Neural cell (in vitro differentiated cells): ENCODE measurements around the gene CACNA1A. TPM values are rescaled to one million over a fixed set of nuclear protein-coding genes. Genes with fewer than 3 reads are reported as not detected.

ENCODE experiments used
- H2AFZ ChIP-seq: fragments of 200-600, 300-800 bp; sonication (generic), shearing (Covaris generic); 2 replicates; pipeline ENCODE4 v1.6.0; 2014; ENCODE audit warnings: low read depth, mild to moderate bottlenecking, antibody characterized with exemption, low read length, moderate library complexity
- H3F3A ChIP-seq: fragments of 200-600 bp; shearing (Covaris generic); 2 replicates; pipeline ENCODE4 v1.6.1; 2016; ENCODE audit warnings: mild to moderate bottlenecking, moderate library complexity, mixed read lengths, antibody characterized with exemption, low read length; ENCODE audit not compliant: insufficient read depth, poor library complexity, severe bottlenecking
- H3K27ac ChIP-seq: fragments of 200-600, 300-800 bp; sonication (generic), shearing (Covaris generic); 2 replicates; pipeline ENCODE4 v1.5.1; 2014; ENCODE audit warnings: mild to moderate bottlenecking, low read length, moderate library complexity
- H3K27me3 ChIP-seq: fragments of 300-800, 200-600 bp; sonication (generic), shearing (Covaris generic); 2 replicates; pipeline ENCODE4 v1.6.0; 2014; ENCODE audit warnings: mild to moderate bottlenecking, low read depth, low read length, moderate library complexity; ENCODE audit not compliant: insufficient read depth
- H3K36me3 ChIP-seq: fragments of 300-800, 200-600 bp; sonication (generic), shearing (Covaris generic); 2 replicates; pipeline ENCODE4 v1.5.1; 2014; ENCODE audit warnings: mild to moderate bottlenecking, antibody characterized with exemption, low read length, moderate library complexity; ENCODE audit not compliant: insufficient read depth
- H3K4me2 ChIP-seq: fragments of 300-800, 200-600 bp; sonication (generic), shearing (Covaris generic); 2 replicates; pipeline ENCODE4 v1.6.0; 2014; ENCODE audit warnings: mild to moderate bottlenecking, low read length
- H3K4me3 ChIP-seq: fragments of 300-800, 200-600 bp; sonication (generic), shearing (Covaris generic); 2 replicates; pipeline ENCODE4 v1.5.1; 2014; ENCODE audit warnings: mild to moderate bottlenecking, low read length, moderate library complexity
- H3K79me2 ChIP-seq: fragments of 200-600 bp; shearing (Covaris generic); replicated peaks from 2 replicates; pipeline ENCODE4 v1.6.0; 2014; ENCODE audit warnings: mild to moderate bottlenecking, low read length, moderate library complexity; ENCODE audit not compliant: insufficient read depth
- H3K9ac ChIP-seq: fragments of 300-800, 200-600 bp; sonication (generic), shearing (Covaris generic); 2 replicates; pipeline ENCODE4 v1.6.1; 2016; ENCODE audit warnings: mild to moderate bottlenecking, low read length, mixed read lengths
- H3K9me2 ChIP-seq: fragments of 200-600 bp; shearing (Covaris generic); 2 replicates; pipeline ENCODE4 v1.6.1; 2016; ENCODE audit warnings: mild to moderate bottlenecking, low read length, mixed read lengths; ENCODE audit not compliant: insufficient read depth
- H3K9me3 ChIP-seq: fragments of 200-600, 300-800 bp; sonication (generic), shearing (Covaris generic); 2 replicates; pipeline ENCODE4 v1.6.1; 2016; ENCODE audit warnings: mild to moderate bottlenecking, mixed run types, low read length, moderate library complexity, mixed read lengths
- H4K20me1 ChIP-seq: fragments of 200-600 bp; shearing (Covaris generic); 2 replicates; pipeline ENCODE4 v1.6.1; 2016; ENCODE audit warnings: mild to moderate bottlenecking, mixed run types; ENCODE audit not compliant: insufficient read depth
- EP300 ChIP-seq: fragments of 450-650 bp; conservative IDR thresholded peaks from 2 replicates; pipeline ENCODE4 v1.6.1; 2014; ENCODE audit warnings: antibody characterized with exemption, mild to moderate bottlenecking, moderate library complexity; ENCODE audit not compliant: poor library complexity, severe bottlenecking
- EZH2 ChIP-seq: fragments of 200-600, 300-800 bp; shearing (Covaris generic), sonication (generic); IDR thresholded peaks from 2 replicates; pipeline ENCODE4 v1.6.1; 2014; ENCODE audit warnings: antibody characterized with exemption, low read length, borderline replicate concordance, mild to moderate bottlenecking; ENCODE audit not compliant: insufficient read depth, poor library complexity, severe bottlenecking
- MXI1 ChIP-seq: fragments of 450-650 bp; conservative IDR thresholded peaks from 2 replicates; pipeline ENCODE4 v1.6.1; 2014; ENCODE audit warnings: antibody characterized with exemption, mild to moderate bottlenecking; ENCODE audit not compliant: poor library complexity, severe bottlenecking
- POLR2AphosphoS5 ChIP-seq: IDR thresholded peaks from 2 replicates; pipeline ENCODE4 v1.6.1; 2012
- RAD21 ChIP-seq: fragments of 450-650 bp; conservative IDR thresholded peaks from 2 replicates; pipeline ENCODE4 v1.6.1; 2014; ENCODE audit warnings: antibody characterized with exemption, mild to moderate bottlenecking, moderate library complexity
- SMC3 ChIP-seq: fragments of 450-650 bp; conservative IDR thresholded peaks from 2 replicates; pipeline ENCODE4 v1.6.1; 2014; ENCODE audit warnings: antibody characterized with exemption, mild to moderate bottlenecking, moderate library complexity; ENCODE audit not compliant: poor library complexity
- TAF1 ChIP-seq: IDR thresholded peaks from 2 replicates; pipeline ENCODE4 v1.6.1; 2012; ENCODE audit warnings: low read depth
- polyA plus RNA-seq: library from polyadenylated mRNA; depleted of rRNA; stranded (reverse); fragments of >200 nt; gene quantifications from 2 replicates; pipeline ENCODE4 v1.2.3, GENCODE V29; 2014
- TF ChIP-seq, protein P1 (sequence below): fragments of 450-650 bp; IDR thresholded peaks from 2 replicates; pipeline ENCODE4 v1.5.1; 2014; ENCODE audit warnings: antibody characterized with exemption, mild to moderate bottlenecking, moderate library complexity; ENCODE audit not compliant: poor library complexity, severe bottlenecking
- TF ChIP-seq, protein P2 (sequence below): IDR thresholded peaks from 2 replicates; pipeline ENCODE4 v1.6.1; 2012; ENCODE audit warnings: borderline replicate concordance

CACNA1A gene
- polyA plus RNA-seq, 1 donor from 2014 or later = 6.9 TPM

DNA sequence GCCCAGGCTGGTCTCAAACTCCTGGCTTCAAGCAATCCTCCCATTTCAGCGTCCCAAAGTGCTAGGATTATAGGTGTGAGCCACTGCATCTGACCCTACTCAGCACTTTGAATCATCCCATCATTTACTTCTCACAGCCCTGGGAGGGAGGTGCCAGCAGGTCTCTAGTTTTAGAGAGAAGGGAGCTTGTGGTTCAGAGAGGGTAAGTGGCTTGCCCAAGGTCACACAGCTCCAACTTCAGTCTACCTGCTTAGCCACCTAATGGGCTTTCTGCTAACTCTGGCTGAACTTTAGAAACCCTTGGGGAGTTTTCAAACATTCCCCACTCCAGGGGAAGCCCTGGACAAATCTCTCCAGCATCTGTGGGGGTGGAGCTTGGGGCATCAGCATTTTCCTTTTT lies 18.3 kb downstream of the CACNA1A start:
- H3K79me2 ChIP-seq = no peaks in the 10 kb centered on the region
- H3K9me2 ChIP-seq = no peaks in the 10 kb centered on the region
- H3K9ac ChIP-seq = no peak overlapping the region
- H3K4me3 ChIP-seq = no peak overlapping the region
- no peaks in the 10 kb centered on the region for H3K36me3 ChIP-seq
- no peaks in the 10 kb centered on the region for H4K20me1 ChIP-seq
- TF ChIP-seq POLR2AphosphoS5 (no peak), EP300 (no peak), EZH2 (no peak), MXI1 (no peak), RAD21 (no peak), TAF1 (no peak), SMC3 (no peak)
- TF ChIP-seq, protein P1, sequence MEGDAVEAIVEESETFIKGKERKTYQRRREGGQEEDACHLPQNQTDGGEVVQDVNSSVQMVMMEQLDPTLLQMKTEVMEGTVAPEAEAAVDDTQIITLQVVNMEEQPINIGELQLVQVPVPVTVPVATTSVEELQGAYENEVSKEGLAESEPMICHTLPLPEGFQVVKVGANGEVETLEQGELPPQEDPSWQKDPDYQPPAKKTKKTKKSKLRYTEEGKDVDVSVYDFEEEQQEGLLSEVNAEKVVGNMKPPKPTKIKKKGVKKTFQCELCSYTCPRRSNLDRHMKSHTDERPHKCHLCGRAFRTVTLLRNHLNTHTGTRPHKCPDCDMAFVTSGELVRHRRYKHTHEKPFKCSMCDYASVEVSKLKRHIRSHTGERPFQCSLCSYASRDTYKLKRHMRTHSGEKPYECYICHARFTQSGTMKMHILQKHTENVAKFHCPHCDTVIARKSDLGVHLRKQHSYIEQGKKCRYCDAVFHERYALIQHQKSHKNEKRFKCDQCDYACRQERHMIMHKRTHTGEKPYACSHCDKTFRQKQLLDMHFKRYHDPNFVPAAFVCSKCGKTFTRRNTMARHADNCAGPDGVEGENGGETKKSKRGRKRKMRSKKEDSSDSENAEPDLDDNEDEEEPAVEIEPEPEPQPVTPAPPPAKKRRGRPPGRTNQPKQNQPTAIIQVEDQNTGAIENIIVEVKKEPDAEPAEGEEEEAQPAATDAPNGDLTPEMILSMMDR = no peak
- TF ChIP-seq, protein P2, sequence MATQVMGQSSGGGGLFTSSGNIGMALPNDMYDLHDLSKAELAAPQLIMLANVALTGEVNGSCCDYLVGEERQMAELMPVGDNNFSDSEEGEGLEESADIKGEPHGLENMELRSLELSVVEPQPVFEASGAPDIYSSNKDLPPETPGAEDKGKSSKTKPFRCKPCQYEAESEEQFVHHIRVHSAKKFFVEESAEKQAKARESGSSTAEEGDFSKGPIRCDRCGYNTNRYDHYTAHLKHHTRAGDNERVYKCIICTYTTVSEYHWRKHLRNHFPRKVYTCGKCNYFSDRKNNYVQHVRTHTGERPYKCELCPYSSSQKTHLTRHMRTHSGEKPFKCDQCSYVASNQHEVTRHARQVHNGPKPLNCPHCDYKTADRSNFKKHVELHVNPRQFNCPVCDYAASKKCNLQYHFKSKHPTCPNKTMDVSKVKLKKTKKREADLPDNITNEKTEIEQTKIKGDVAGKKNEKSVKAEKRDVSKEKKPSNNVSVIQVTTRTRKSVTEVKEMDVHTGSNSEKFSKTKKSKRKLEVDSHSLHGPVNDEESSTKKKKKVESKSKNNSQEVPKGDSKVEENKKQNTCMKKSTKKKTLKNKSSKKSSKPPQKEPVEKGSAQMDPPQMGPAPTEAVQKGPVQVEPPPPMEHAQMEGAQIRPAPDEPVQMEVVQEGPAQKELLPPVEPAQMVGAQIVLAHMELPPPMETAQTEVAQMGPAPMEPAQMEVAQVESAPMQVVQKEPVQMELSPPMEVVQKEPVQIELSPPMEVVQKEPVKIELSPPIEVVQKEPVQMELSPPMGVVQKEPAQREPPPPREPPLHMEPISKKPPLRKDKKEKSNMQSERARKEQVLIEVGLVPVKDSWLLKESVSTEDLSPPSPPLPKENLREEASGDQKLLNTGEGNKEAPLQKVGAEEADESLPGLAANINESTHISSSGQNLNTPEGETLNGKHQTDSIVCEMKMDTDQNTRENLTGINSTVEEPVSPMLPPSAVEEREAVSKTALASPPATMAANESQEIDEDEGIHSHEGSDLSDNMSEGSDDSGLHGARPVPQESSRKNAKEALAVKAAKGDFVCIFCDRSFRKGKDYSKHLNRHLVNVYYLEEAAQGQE = no peak
- no peaks in the 10 kb centered on the region for H3F3A ChIP-seq
- H2AFZ ChIP-seq = no peak overlapping the region
- no peaks in the 10 kb centered on the region for H3K27me3 ChIP-seq
- H3K4me2 ChIP-seq = no peak overlapping the region
- no peak overlapping the region for H3K27ac ChIP-seq
- H3K9me3 ChIP-seq = peaks cover 3% of the 10 kb centered on the region

DNA sequence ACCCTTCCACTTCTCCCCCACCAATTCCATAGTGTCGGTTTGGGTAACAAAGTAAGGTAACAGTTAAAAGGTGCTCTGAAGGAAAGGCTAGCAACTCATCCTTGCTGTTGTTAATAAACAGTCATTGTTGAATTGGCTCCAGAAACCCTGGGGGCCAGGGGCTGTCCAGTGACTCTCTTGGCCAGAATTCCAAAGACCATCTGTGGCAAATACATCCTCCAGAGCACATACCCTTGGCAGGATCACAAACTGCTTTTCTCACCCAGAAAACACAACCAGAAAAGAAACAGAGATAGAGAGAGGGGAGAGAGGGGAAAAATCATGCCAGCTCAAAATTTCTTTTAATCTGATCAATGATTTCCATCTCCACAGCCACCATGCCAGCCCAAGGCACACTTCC lies 22.1 kb downstream of the CACNA1A start:
- Histone ChIP-seq H3K9ac (no peak overlapping the region), H3K4me2 (no peak overlapping the region), H4K20me1 (no peaks in the 10 kb centered on the region), H2AFZ (no peak overlapping the region), H3K27me3 (no peaks in the 10 kb centered on the region), H3F3A (no peaks in the 10 kb centered on the region), H3K79me2 (no peaks in the 10 kb centered on the region), H3K27ac (no peak overlapping the region), H3K9me3 (peaks cover 3% of the 10 kb centered on the region), H3K36me3 (no peaks in the 10 kb centered on the region), H3K9me2 (no peaks in the 10 kb centered on the region), H3K4me3 (no peak overlapping the region)
- TF ChIP-seq, protein P2 = no peak
- TF ChIP-seq MXI1 = no peak
